ENCODE results near the gene TOM1L2. TPM values are rescaled to one million over a fixed set of nuclear protein-coding genes. Genes with fewer than 3 reads are reported as not detected.
"Not testable (repeated sequence)": the region's sequence is repeated elsewhere in the genome, so short reads cannot be mapped to it uniquely, and the experiment has no call there.

Gene TOM1L2
- polyA plus RNA-seq, 1 donor, result 31.1 TPM

DNA sequence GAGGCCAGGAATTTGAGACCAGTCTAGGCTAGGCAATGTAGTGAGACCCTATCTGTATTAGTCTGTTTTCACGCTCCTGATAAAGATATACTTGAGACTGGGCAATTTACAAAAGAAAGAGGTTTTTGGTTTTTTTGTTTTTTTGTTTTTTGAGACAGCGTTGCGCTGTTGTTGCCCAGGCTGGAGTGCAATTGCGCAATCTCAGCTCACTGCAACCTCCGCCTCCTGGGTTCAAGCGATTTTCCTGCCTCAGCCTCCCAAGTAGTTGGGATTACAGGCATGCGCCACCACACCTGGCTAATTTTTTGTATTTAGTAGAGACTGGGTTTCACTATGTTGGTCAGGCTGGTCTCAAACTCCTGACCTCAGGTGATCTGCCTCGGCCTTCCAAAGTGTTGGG is 23.7 kb upstream of the TOM1L2 start:
- not testable (repeated sequence) for DNase-seq; H3K36me3 ChIP-seq (ENCODE audit: control insufficient read depth, insufficient read depth, low read length); H3K27ac ChIP-seq (ENCODE audit: low read length); H3K27me3 ChIP-seq (ENCODE audit: control insufficient read depth, insufficient read depth, low read length); H3K4me3 ChIP-seq (ENCODE audit: low read length); H3K9me3 ChIP-seq (ENCODE audit: control insufficient read depth, low read depth, low read length)
- 100% methylated on average over 1 of the region's 8 CpGs for WGBS (ENCODE audit: insufficient coverage, low lambda C conversion rate)
- peaks cover 13% of the 10 kb centered on the region for H3K4me1 ChIP-seq (ENCODE audit: control insufficient read depth, insufficient read depth, low read length)

DNA sequence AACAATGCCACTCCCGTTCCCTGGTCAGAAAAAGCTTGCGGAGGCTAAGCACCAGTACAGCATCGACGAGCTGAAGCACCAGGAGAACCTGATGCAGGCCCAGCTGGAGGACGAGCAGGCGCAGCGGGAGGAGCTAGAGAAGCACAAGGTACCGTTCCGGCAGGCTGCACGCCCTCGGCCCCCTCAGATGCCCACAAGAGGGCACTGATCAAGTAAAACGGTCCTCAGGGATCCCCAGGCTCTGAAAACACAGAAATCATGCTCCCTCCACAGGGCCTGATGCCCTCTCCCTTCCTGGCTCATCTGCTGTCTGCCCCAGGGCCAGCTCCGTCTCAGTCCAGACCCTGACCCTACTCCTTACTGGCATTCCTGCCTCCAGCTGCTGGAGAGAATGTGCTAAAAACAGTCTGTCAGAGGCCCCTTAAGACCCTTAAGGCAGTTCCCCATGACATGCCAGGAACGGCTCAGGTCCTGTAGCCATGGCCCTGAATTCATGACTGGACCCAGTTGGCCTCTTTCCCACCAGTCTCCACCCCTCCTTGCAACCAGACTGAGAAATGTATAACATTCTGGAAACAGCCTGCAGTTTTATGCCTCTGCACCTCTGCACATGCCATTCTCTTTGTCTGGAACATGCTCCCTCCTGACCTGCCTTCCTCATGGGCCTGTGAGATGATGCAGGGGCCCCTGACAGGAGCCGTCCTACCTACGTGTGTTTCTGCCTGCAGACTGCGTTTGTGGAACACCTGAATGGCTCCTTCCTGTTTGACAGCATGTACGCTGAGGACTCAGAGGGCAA is 22.3 kb upstream of the TOM1L2 start:
- no peak overlapping the region for H3K27ac ChIP-seq (ENCODE audit: low read length)
- H3K27me3 ChIP-seq (ENCODE audit: control insufficient read depth, insufficient read depth, low read length), result no peaks in the 10 kb centered on the region
- DNase-seq, result peak in 1 of 2 donors; percentile 17
- WGBS (ENCODE audit: insufficient coverage, low lambda C conversion rate), result no CpG with 5 or more reads among the region's 18 CpGs
- H3K9me3 ChIP-seq (ENCODE audit: control insufficient read depth, low read depth, low read length), result no peaks in the 10 kb centered on the region
- H3K4me3 ChIP-seq (ENCODE audit: low read length), result no peak overlapping the region
- H3K36me3 ChIP-seq (ENCODE audit: control insufficient read depth, insufficient read depth, low read length), result no peaks in the 10 kb centered on the region
- H3K4me1 ChIP-seq (ENCODE audit: control insufficient read depth, insufficient read depth, low read length), result peaks cover 5% of the 10 kb centered on the region

DNA sequence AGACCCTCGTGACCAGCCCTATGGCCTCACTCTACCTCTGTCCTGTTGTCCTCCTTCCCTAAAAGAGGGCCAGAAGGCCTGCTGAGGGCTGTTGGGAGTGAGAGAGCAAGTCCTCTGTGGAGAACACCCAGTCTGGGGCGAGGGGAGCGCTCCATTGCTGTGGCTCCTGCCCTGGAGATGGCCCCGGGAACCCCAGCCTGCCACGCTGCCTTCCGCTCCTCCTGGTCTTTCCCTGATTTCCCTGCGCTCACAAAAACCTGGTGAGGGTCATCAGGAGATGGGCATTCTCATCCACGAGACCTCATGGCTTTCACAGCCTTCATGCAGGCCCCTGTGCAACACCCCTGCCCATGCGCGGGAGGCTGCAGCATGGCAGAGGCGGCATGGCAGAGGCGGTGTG is 21.7 kb upstream of the TOM1L2 start:
- no peak for DNase-seq

GRCh38 chr17:17993366-17993765 is 21.2 kb upstream of the TOM1L2 start:
- H3K9me3 ChIP-seq (ENCODE audit: control insufficient read depth, low read depth, low read length), result no peaks in the 10 kb centered on the region
- H3K36me3 ChIP-seq (ENCODE audit: control insufficient read depth, insufficient read depth, low read length), result no peaks in the 10 kb centered on the region
- no peak for DNase-seq
- no peaks in the 10 kb centered on the region for H3K27me3 ChIP-seq (ENCODE audit: control insufficient read depth, insufficient read depth, low read length)
- no peaks in the 10 kb centered on the region for H3K4me1 ChIP-seq (ENCODE audit: control insufficient read depth, insufficient read depth, low read length)
- WGBS (ENCODE audit: insufficient coverage, low lambda C conversion rate), result 100% methylated on average over 2 of the region's 2 CpGs
- H3K27ac ChIP-seq (ENCODE audit: low read length), result no peak overlapping the region
- H3K4me3 ChIP-seq (ENCODE audit: low read length), result no peak overlapping the region

More for the DNA sequence above, 21.7 kb upstream of the TOM1L2 start:
- H3K9me3 ChIP-seq (ENCODE audit: control insufficient read depth, low read depth, low read length), result no peaks in the 10 kb centered on the region
- H3K4me3 ChIP-seq (ENCODE audit: low read length), result no peak overlapping the region
- no peaks in the 10 kb centered on the region for H3K36me3 ChIP-seq (ENCODE audit: control insufficient read depth, insufficient read depth, low read length)
- WGBS (ENCODE audit: insufficient coverage, low lambda C conversion rate), result no CpG with 5 or more reads among the region's 12 CpGs
- no peak overlapping the region for H3K27ac ChIP-seq (ENCODE audit: low read length)
- no peaks in the 10 kb centered on the region for H3K27me3 ChIP-seq (ENCODE audit: control insufficient read depth, insufficient read depth, low read length)
- H3K4me1 ChIP-seq (ENCODE audit: control insufficient read depth, insufficient read depth, low read length), result no peaks in the 10 kb centered on the region

DNA sequence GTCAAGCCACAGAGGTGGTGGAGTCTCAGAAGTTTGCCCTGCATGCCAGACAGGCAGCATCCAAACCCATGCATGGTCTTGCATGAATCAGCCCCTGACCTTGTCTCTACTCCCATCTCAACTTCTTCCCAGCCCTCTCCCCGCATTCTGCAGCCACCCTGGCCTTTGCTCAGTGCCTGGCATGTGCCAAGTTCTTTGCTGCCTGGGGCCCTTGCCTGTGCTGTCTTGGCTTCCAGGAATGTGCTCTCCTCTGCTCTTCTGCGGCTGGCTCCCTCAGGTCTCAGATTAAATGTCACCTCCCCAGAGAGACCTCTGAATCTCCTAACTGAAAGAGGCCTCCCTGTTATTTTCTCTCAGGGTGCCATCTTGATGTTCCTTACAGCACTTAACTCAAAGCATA is 18.1 kb upstream of the TOM1L2 start:
- DNase-seq, result no peak
- no peaks in the 10 kb centered on the region for H3K9me3 ChIP-seq (ENCODE audit: control insufficient read depth, low read depth, low read length)
- no peaks in the 10 kb centered on the region for H3K4me1 ChIP-seq (ENCODE audit: control insufficient read depth, insufficient read depth, low read length)
- no CpG with 5 or more reads among the region's 2 CpGs for WGBS (ENCODE audit: insufficient coverage, low lambda C conversion rate)
- H3K27me3 ChIP-seq (ENCODE audit: control insufficient read depth, insufficient read depth, low read length), result no peaks in the 10 kb centered on the region
- no peak overlapping the region for H3K27ac ChIP-seq (ENCODE audit: low read length)
- no peaks in the 10 kb centered on the region for H3K36me3 ChIP-seq (ENCODE audit: control insufficient read depth, insufficient read depth, low read length)
- H3K4me3 ChIP-seq (ENCODE audit: low read length), result no peak overlapping the region

- WGBS (ENCODE audit: insufficient coverage, low lambda C conversion rate), result no CpG with 5 or more reads among the region's 10 CpGs
- Histone ChIP-seq H3K27ac (ENCODE audit: low read length) (no peak overlapping the region), H3K4me1 (ENCODE audit: control insufficient read depth, insufficient read depth, low read length) (no peaks in the 10 kb centered on the region), H3K27me3 (ENCODE audit: control insufficient read depth, insufficient read depth, low read length) (no peaks in the 10 kb centered on the region), H3K9me3 (ENCODE audit: control insufficient read depth, low read depth, low read length) (no peaks in the 10 kb centered on the region), H3K4me3 (ENCODE audit: low read length) (no peak overlapping the region), H3K36me3 (ENCODE audit: control insufficient read depth, insufficient read depth, low read length) (no peaks in the 10 kb centered on the region)
- DNase-seq, result no peak
Observed at GRCh38 chr17:17989618-17990017, 17.4 kb upstream of the TOM1L2 start.

DNA sequence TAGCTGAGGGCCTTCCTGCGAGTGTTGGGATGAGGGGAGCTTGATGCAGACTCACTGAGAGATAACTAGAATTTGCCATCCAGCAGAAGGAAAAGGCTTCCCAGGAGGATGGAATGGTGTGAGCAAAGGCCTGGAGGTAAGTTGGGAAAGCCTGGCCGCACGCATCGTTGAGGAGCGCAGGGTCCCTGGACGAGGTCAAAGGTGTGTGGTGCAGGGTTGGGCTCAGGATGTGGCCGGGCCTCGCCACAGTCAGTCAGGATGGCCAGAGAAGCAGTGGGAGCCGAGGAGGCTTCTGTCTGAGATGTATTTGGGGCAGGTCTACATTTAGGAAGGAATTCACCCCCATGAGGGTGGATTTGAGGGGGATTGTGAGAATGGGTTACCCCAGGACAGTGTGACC is 16.9 kb upstream of the TOM1L2 start:
- no peak overlapping the region for H3K4me3 ChIP-seq (ENCODE audit: low read length)
- H3K27me3 ChIP-seq (ENCODE audit: control insufficient read depth, insufficient read depth, low read length), result no peaks in the 10 kb centered on the region
- H3K9me3 ChIP-seq (ENCODE audit: control insufficient read depth, low read depth, low read length), result no peaks in the 10 kb centered on the region
- no peaks in the 10 kb centered on the region for H3K4me1 ChIP-seq (ENCODE audit: control insufficient read depth, insufficient read depth, low read length)
- WGBS (ENCODE audit: insufficient coverage, low lambda C conversion rate), result no CpG with 5 or more reads among the region's 9 CpGs
- no peak for DNase-seq
- H3K27ac ChIP-seq (ENCODE audit: low read length), result no peak overlapping the region
- H3K36me3 ChIP-seq (ENCODE audit: control insufficient read depth, insufficient read depth, low read length), result no peaks in the 10 kb centered on the region

GRCh38 chr17:17988427-17988945 is 16.3 kb upstream of the TOM1L2 start:
- H3K4me3 ChIP-seq (ENCODE audit: low read length), result no peak overlapping the region
- no peaks in the 10 kb centered on the region for H3K36me3 ChIP-seq (ENCODE audit: control insufficient read depth, insufficient read depth, low read length)
- no peak for DNase-seq
- no peaks in the 10 kb centered on the region for H3K27me3 ChIP-seq (ENCODE audit: control insufficient read depth, insufficient read depth, low read length)
- no peaks in the 10 kb centered on the region for H3K9me3 ChIP-seq (ENCODE audit: control insufficient read depth, low read depth, low read length)
- no peak overlapping the region for H3K27ac ChIP-seq (ENCODE audit: low read length)
- H3K4me1 ChIP-seq (ENCODE audit: control insufficient read depth, insufficient read depth, low read length), result no peaks in the 10 kb centered on the region
- no CpG with 5 or more reads among the region's 7 CpGs for WGBS (ENCODE audit: insufficient coverage, low lambda C conversion rate)

DNA sequence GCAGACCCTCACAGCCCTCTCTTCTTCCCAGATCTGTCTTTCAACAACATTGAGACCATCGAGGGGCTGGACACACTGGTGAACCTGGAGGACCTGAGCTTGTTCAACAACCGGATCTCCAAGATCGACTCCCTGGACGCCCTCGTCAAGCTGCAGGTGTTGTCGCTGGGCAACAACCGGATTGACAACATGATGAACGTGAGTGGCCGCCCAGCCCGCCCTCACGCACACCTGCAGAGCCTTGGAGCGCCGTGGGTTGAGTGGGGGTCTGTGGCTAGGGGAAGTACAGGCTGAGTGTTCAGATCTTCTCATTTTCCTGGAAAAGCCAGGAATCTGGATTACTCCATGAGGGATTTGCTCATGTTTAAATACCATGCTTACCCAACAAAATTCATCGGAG is 15.7 kb upstream of the TOM1L2 start:
- no CpG with 5 or more reads among the region's 14 CpGs for WGBS (ENCODE audit: insufficient coverage, low lambda C conversion rate)
- no peaks in the 10 kb centered on the region for H3K9me3 ChIP-seq (ENCODE audit: control insufficient read depth, low read depth, low read length)
- no peaks in the 10 kb centered on the region for H3K27me3 ChIP-seq (ENCODE audit: control insufficient read depth, insufficient read depth, low read length)
- no peaks in the 10 kb centered on the region for H3K4me1 ChIP-seq (ENCODE audit: control insufficient read depth, insufficient read depth, low read length)
- DNase-seq, result no peak
- no peaks in the 10 kb centered on the region for H3K36me3 ChIP-seq (ENCODE audit: control insufficient read depth, insufficient read depth, low read length)
- H3K4me3 ChIP-seq (ENCODE audit: low read length), result no peak overlapping the region
- H3K27ac ChIP-seq (ENCODE audit: low read length), result no peak overlapping the region

GRCh38 chr17:17987187-17987896 is 15.1 kb upstream of the TOM1L2 start:
- Histone ChIP-seq H3K4me1 (ENCODE audit: control insufficient read depth, insufficient read depth, low read length) (no peaks in the 10 kb centered on the region), H3K27ac (ENCODE audit: low read length) (no peak overlapping the region), H3K9me3 (ENCODE audit: control insufficient read depth, low read depth, low read length) (no peaks in the 10 kb centered on the region), H3K4me3 (ENCODE audit: low read length) (no peak overlapping the region), H3K36me3 (ENCODE audit: control insufficient read depth, insufficient read depth, low read length) (no peaks in the 10 kb centered on the region), H3K27me3 (ENCODE audit: control insufficient read depth, insufficient read depth, low read length) (no peaks in the 10 kb centered on the region)
- whole genome bisulfite sequencing (ENCODE audit: insufficient coverage, low lambda C conversion rate), result no CpG with 5 or more reads among the region's 7 CpGs
- no peak for DNase-seq
